GM21723 (cell line): ENCODE data around the gene GTF2B.
"Not testable (repeated sequence)": the region's sequence is repeated elsewhere in the genome, so short reads cannot be mapped to it uniquely, and the experiment has no call there.

Experiments used
- ATAC-seq: cut with Tn5 transposase; IDR thresholded peaks from one replicate; pipeline ENCODE4 v1.9.1; 2021; ENCODE audit warnings: mild to moderate bottlenecking, moderate library complexity; ENCODE audit not compliant: unreplicated experiment

GTF2B gene

GRCh38 chr1:88885933-88886332 is 5.4 kb downstream of the GTF2B start:
- no peak for ATAC-seq

- ATAC-seq: no peak
Measured at GRCh38 chr1:88883156-88883555, 8.2 kb downstream of the GTF2B start.

GRCh38 chr1:88880717-88881116 is 10.7 kb downstream of the GTF2B start:
- not testable (repeated sequence) for ATAC-seq

- ATAC-seq: no peak
Measured at GRCh38 chr1:88878731-88879130, 12.6 kb downstream of the GTF2B start.

- no peak for ATAC-seq
Measured at GRCh38 chr1:88877911-88878310, 13.5 kb downstream of the GTF2B start.

- no peak for ATAC-seq
Measured at GRCh38 chr1:88877382-88877825, 14.0 kb downstream of the GTF2B start.

- ATAC-seq: no peak
Measured at GRCh38 chr1:88876573-88877365, 14.6 kb downstream of the GTF2B start.

GRCh38 chr1:88875595-88875994 is 15.8 kb downstream of the GTF2B start:
- ATAC-seq: no peak

GRCh38 chr1:88873737-88874349 is 17.5 kb downstream of the GTF2B start:
- no peak for ATAC-seq

- not testable (repeated sequence) for ATAC-seq
Measured at GRCh38 chr1:88869644-88870043, 21.7 kb downstream of the GTF2B start.

GRCh38 chr1:88867743-88868521 is 23.4 kb downstream of the GTF2B start:
- no peak for ATAC-seq

- no peak for ATAC-seq
Measured at GRCh38 chr1:88851303-88852063, 39.9 kb downstream of the GTF2B start.

- ATAC-seq: no peak
Measured at GRCh38 chr1:88847643-88848042, 43.7 kb downstream of the GTF2B start.

GRCh38 chr1:88825721-88826120 is 65.6 kb downstream of the GTF2B start:
- ATAC-seq: no peak

- not testable (repeated sequence) for ATAC-seq
Measured at GRCh38 chr1:88819642-88820041, 71.7 kb downstream of the GTF2B start.

GRCh38 chr1:88813471-88813870 is 77.9 kb downstream of the GTF2B start:
- no peak for ATAC-seq

- ATAC-seq: no peak
Measured at GRCh38 chr1:88812366-88812765, 79.0 kb downstream of the GTF2B start.

GRCh38 chr1:88803444-88803843 is 87.9 kb downstream of the GTF2B start:
- ATAC-seq: no peak

GRCh38 chr1:88802950-88803349 is 88.4 kb downstream of the GTF2B start:
- no peak for ATAC-seq
